NCI-H128 (cell line): Measurements from ENCODE around the gene CPPED1.

Source experiments
- DNase-seq: peaks from one replicate; lab custom pipeline; 2025; ENCODE audit not compliant: unreplicated experiment; lab: John Stamatoyannopoulos, UW

CPPED1 gene

GRCh38 chr16:12611916-12612597 lies 191.6 kb downstream of the CPPED1 start:
- DNase-seq, result no peak

GRCh38 chr16:12611006-12611477 lies 192.6 kb downstream of the CPPED1 start:
- DNase-seq, result no peak

GRCh38 chr16:12609937-12610699 lies 193.6 kb downstream of the CPPED1 start:
- no peak for DNase-seq
